SU-DHL-6 (cell line): ENCODE measurements around the gene TBC1D19.

ENCODE experiments used
- EZH2phosphoT487 ChIP-seq: fragments of 200-600 bp; sonication (generic), shearing (Covaris generic); conservative IDR thresholded peaks from 2 replicates; pipeline ENCODE4 v1.6.1; 2018; ENCODE audit warnings: mild to moderate bottlenecking, antibody characterized with exemption, low read length, moderate library complexity, mixed read lengths
- TF ChIP-seq, protein P1 (sequence below): fragments of 200-600 bp; sonication (generic); IDR thresholded peaks from one replicate; pipeline ENCODE4 v1.5.1; 2017; ENCODE audit warnings: antibody characterized with exemption, mild to moderate bottlenecking, low read length, moderate library complexity; ENCODE audit not compliant: insufficient read depth, poor library complexity, severe bottlenecking

DNA sequence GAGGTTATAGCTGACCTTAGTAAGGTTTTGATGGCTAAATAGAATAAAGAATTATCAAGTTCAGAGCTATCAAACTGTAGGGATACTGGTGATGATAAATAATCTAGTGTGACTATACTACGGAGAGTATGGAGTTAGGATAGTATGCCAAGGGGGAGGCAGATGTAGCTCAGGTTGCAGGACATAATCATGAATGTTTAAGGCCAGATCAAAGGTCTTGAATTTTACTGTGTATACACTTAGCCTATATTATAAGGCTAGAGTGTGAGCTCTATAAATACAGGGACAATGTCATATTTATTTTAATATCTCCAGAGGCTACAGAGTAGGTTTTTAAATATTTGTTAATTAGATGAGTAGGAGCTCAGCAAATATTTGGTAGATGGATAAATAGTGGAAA is 145.7 kb downstream of the TBC1D19 start:
- TF ChIP-seq, protein P1, sequence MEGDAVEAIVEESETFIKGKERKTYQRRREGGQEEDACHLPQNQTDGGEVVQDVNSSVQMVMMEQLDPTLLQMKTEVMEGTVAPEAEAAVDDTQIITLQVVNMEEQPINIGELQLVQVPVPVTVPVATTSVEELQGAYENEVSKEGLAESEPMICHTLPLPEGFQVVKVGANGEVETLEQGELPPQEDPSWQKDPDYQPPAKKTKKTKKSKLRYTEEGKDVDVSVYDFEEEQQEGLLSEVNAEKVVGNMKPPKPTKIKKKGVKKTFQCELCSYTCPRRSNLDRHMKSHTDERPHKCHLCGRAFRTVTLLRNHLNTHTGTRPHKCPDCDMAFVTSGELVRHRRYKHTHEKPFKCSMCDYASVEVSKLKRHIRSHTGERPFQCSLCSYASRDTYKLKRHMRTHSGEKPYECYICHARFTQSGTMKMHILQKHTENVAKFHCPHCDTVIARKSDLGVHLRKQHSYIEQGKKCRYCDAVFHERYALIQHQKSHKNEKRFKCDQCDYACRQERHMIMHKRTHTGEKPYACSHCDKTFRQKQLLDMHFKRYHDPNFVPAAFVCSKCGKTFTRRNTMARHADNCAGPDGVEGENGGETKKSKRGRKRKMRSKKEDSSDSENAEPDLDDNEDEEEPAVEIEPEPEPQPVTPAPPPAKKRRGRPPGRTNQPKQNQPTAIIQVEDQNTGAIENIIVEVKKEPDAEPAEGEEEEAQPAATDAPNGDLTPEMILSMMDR = no peak
- no peak for TF ChIP-seq EZH2phosphoT487
